Cardiac fibroblast (primary cell): ENCODE results near the gene DNAJC12.
"Not testable (repeated sequence)": the region's sequence is repeated elsewhere in the genome, so short reads cannot be mapped to it uniquely, and the experiment has no call there.

Experiments
- DNase-seq, 2 donors: peaks; one replicate each; pipeline versions ENCODE4 v3.0.0 to v3.0.0-alpha.2; 2010; ENCODE audit warnings: low read depth in 2 of 2
- H3K4me3 ChIP-seq, 2 donors: replicated peaks in 1 of 2; 1 replicate in 1 of 2; 2 replicates in 1 of 2; pipeline ENCODE4 v1.5.1; 2011; ENCODE audit warnings: low read depth in 2 of 2, low read length in 2 of 2, mild to moderate bottlenecking in 2 of 2, moderate library complexity in 1 of 2
- CTCF ChIP-seq: IDR thresholded peaks from one replicate; pipeline ENCODE4 v1.5.1; 2011; ENCODE audit warnings: low read depth, mild to moderate bottlenecking, low read length, inconsistent platforms

The DNAJC12 gene

DNA sequence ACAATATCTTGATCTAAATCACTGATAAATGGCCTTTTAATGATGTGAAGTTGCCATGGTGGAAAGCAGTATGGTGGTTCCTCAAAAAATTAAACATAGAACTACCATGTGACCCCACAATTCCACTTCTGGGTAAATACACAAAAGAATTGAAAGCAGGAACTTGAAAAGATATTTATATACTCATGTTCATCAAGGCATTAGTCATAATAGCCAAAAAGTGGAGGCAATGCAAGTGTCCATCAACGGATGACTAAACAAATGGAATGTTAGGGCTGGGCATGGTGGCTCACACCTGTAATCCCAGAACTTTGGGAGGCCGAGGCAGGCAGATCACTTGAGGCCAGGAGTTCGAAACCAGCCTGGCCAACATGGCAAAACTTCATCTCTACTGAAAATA, 2.0 kb upstream of the DNAJC12 start:
- DNase-seq: peak in 1 of 2 donors; percentile 75
- no peak for TF ChIP-seq CTCF
- H3K4me3 ChIP-seq: no peak overlapping the region

GRCh38 chr10:67839511-67839910, 1.5 kb upstream of the DNAJC12 start:
- DNase-seq: not testable (repeated sequence)

DNA sequence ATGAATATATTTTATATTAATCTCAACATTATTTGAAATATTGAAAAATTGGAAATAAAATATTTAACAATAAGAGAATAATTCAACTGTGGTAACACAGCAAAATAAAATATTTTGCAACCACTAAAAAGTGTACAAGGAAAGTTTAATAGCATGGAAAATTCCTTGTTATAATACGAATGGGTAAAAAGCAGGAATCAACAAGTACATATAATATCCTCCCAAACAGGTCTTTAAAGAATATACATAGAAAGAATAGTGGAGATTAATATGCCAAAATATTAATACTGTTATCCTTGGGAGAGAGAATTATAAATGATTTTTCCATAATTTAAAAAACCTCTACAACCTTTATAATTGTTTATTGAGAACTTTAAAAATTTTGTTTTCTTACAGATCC, 1.0 kb downstream of the DNAJC12 start:
- TF ChIP-seq CTCF: no peak
- DNase-seq: no peak
- peak overlapping the region in 1 of 2 donors; percentile 52 for H3K4me3 ChIP-seq

More at GRCh38 chr10:67839511-67839910, 1.5 kb upstream of the DNAJC12 start:
- H3K4me3 ChIP-seq: not testable (repeated sequence)

GRCh38 chr10:67836488-67836887, 1.5 kb downstream of the DNAJC12 start:
- no peak for TF ChIP-seq CTCF
- no peak overlapping the region for H3K4me3 ChIP-seq
- no peak for DNase-seq

GRCh38 chr10:67835541-67836394, 2.2 kb downstream of the DNAJC12 start:
- not testable (repeated sequence) for H3K4me3 ChIP-seq

GRCh38 chr10:67834375-67834774, 3.6 kb downstream of the DNAJC12 start:
- no peak for DNase-seq
- TF ChIP-seq CTCF: no peak
- no peak overlapping the region for H3K4me3 ChIP-seq

More at GRCh38 chr10:67835541-67836394, 2.2 kb downstream of the DNAJC12 start:
- peak in 1 of 2 donors; percentile 15 for DNase-seq

GRCh38 chr10:67827811-67828210, 10.2 kb downstream of the DNAJC12 start:
- DNase-seq: no peak
- TF ChIP-seq CTCF: no peak
- H3K4me3 ChIP-seq: no peak overlapping the region

DNA sequence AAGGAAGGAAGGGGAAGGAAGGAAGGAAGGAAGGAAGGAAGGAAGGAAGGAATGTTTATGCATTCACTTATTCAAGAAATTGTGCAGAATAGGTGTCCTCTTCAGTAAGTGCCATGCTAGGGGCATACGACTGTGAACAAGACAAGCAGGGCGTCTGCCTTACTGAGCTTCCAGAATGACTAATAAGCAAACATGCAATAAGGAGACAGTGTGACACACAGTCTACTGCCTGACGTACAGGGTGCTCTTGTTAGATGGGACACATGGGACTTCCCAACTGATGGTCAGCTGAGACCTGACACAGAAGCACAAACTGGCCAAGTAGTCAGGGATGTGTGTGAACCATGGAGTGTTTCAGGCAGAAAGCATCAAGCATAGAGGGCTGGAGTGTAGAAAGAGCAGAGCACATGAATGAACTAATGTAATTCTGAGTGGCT, 18.2 kb downstream of the DNAJC12 start:
- DNase-seq: peak in 1 of 2 donors; percentile 85
- TF ChIP-seq CTCF: no peak
- no peak overlapping the region for H3K4me3 ChIP-seq
